ENCODE results near the gene ELF1. TPM values are rescaled to one million over a fixed set of nuclear protein-coding genes. Genes with fewer than 3 reads are reported as not detected.
"Not testable (repeated sequence)": the region's sequence is repeated elsewhere in the genome, so short reads cannot be mapped to it uniquely, and the experiment has no call there.

The ELF1 gene
- total RNA-seq, 1 donor from 2014 or later, result 28.5 TPM

DNA sequence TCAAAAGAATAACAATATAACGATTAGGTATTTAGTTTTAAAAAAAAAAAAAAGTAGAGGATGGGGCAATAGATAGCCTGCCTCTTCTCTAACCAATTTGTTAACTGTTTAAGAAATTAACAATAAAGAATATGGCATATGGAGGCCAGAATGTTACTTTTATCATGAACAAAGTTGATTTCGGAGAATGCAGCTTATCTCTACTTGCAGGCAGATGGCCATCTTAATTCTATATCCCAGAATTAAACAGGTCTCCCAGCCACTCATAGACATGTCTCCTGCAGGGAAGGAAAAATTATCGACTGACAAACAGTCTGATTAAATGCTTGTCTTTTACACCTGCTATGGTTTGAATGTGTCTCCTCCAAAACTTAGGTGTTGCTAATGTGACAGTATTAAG is 133.1 kb downstream of the ELF1 start:
- no peak overlapping the region for H3K4me3 ChIP-seq (ENCODE audit: low read depth, low read length)
- no peak for DNase-seq (ENCODE audit: low read depth)
- TF ChIP-seq, protein P1, sequence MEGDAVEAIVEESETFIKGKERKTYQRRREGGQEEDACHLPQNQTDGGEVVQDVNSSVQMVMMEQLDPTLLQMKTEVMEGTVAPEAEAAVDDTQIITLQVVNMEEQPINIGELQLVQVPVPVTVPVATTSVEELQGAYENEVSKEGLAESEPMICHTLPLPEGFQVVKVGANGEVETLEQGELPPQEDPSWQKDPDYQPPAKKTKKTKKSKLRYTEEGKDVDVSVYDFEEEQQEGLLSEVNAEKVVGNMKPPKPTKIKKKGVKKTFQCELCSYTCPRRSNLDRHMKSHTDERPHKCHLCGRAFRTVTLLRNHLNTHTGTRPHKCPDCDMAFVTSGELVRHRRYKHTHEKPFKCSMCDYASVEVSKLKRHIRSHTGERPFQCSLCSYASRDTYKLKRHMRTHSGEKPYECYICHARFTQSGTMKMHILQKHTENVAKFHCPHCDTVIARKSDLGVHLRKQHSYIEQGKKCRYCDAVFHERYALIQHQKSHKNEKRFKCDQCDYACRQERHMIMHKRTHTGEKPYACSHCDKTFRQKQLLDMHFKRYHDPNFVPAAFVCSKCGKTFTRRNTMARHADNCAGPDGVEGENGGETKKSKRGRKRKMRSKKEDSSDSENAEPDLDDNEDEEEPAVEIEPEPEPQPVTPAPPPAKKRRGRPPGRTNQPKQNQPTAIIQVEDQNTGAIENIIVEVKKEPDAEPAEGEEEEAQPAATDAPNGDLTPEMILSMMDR (conservative IDR thresholded peaks at IDR 0.05; ENCODE audit: low read depth, low read length), result no peak

DNA sequence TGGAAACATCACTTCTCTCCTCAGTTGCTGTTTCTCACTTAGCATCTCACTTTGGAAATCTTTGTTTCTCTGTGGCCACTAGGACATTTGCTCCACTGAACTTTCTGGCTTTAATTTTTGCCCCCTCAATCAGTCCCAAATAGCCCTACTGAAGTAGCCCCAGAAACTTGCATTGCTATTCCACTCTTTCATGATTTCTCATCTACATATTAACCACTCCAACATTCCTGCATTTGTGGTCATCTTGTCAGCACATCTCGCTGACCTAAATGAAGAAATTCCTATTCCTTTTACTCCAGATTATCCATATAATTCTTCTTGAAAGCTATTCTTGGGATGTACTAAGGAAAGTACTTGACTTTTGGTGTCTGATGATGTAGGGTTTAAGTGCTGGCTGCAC is 134.9 kb downstream of the ELF1 start:
- not testable (repeated sequence) for H3K4me3 ChIP-seq (ENCODE audit: low read depth, low read length); DNase-seq (ENCODE audit: low read depth)

Other genes starting within 250 kb of the ELF1 start
- gene MRPS31, start 248.1 kb downstream of the ELF1 start, total RNA-seq, result 22.9 and 23.7 TPM in 2 replicates
- gene SLC25A15, start 229.7 kb downstream of the ELF1 start, total RNA-seq, result 18.5 and 31.0 TPM in 2 replicates
- gene WBP4, start 42.2 kb upstream of the ELF1 start, total RNA-seq, result 9.8 and 17.9 TPM in 2 replicates
- 5.6 and 8.3 TPM in 2 replicates for gene KBTBD6, start 113.5 kb upstream of the ELF1 start, total RNA-seq
- 1.4 and 2.8 TPM in 2 replicates for gene KBTBD7, start 175.3 kb upstream of the ELF1 start, total RNA-seq
- 6.9 and 8.3 TPM in 2 replicates for gene MTRF1, start 244.3 kb upstream of the ELF1 start, total RNA-seq

All from epithelial cell of proximal tubule (primary cell).